Adrenal gland (tissue), 12 donors: ENCODE measurements around the gene GLB1L. TPM values are rescaled to one million over a fixed set of nuclear protein-coding genes. Genes with fewer than 3 reads are reported as not detected.
A peak's percentile ranks its signal among the peaks of the same experiment; 100 is the strongest.

Experiments
- DNase-seq, 7 donors: peaks; one replicate each; pipeline ENCODE4 v3.0.0-alpha.2; 2019 to 2020
- H3K27ac ChIP-seq, 5 donors: fragments of 200-600 bp; sonication (generic) in 4 of 5; 1 replicate in 3 of 5; 2 replicates in 2 of 5; pipeline versions ENCODE4 v1.5.1 to v1.8.0; 2016 to 2020; ENCODE audit warnings: mild to moderate bottlenecking in 1 of 5
- H3K27me3 ChIP-seq: fragments of 200-600 bp; 2 replicates; pipeline ENCODE4 v1.8.0; 2021
- H3K36me3 ChIP-seq, 2 donors: fragments of 200-600 bp; replicated peaks in 1 of 2; 1 replicate in 1 of 2; 2 replicates in 1 of 2; pipeline versions ENCODE4 v1.5.1 to v1.8.0; 2018 to 2022
- H3K4me1 ChIP-seq, 2 donors: fragments of 200-600 bp; replicated peaks in 1 of 2; 1 replicate in 1 of 2; 2 replicates in 1 of 2; pipeline versions ENCODE4 v1.5.1 to v1.8.0; 2018 to 2021
- H3K4me3 ChIP-seq, 4 donors: fragments of 200-600 bp; sonication (generic) in 3 of 4; one replicate each; pipeline ENCODE4 v1.5.1; 2016 to 2018
- H3K9me3 ChIP-seq, 3 donors: fragments of 200-600 bp; sonication (generic) in 1 of 3; replicated peaks in 1 of 3; 1 replicate in 2 of 3; 2 replicates in 1 of 3; pipeline versions ENCODE4 v1.5.1 to v1.8.0; 2016 to 2021
- POLR2A ChIP-seq, 2 donors: fragments of 450-650 bp; IDR thresholded peaks; one replicate each; pipeline ENCODE4 v1.6.1; 2017; ENCODE audit warnings: antibody characterized with exemption in 2 of 2, mild to moderate bottlenecking in 2 of 2, moderate library complexity in 1 of 2
- WGBS, 4 donors: extraction: QIAGEN DNeasy Blood & Tissue Kit in 2 of 4; methylation state at CpG; one replicate each; pipeline versions ENCODE4 v1.1.5 to v1.1.7; 2013 to 2017; 5-methylcytosine and 5-hydroxymethylcytosine counted together
- intact Hi-C, 2 donors: fragments of 100-400 bp; cut with DNase I; formaldehyde crosslinking; loops; one replicate each; pipeline versions ENCODE4 v1.14.1 to v1.15.0; 2022 to 2023
- polyA plus RNA-seq, 3 donors: library from polyadenylated mRNA; stranded (reverse); fragments of 200-250 nt in 2 of 3; fragments of 350-450 nt in 1 of 3; fragmentation: Illumina TruSeq in 1 of 3; extraction: RNeasy Lipid Tissue Mini Kit (QIAGEN cat#74804) in 1 of 3; gene quantifications; one replicate each; pipeline ENCODE4 v1.2.3, GENCODE V29; 2013 to 2014
- total RNA-seq, 9 donors: library from RNA; depleted of rRNA in 4 of 9; stranded (reverse); fragments of >200 nt in 4 of 9; fragments of 120-200 nt in 1 of 9; fragmentation: NEBNext Ultra II Directional in 1 of 9; extraction: Animal tissue kit (Norgen Biotek cat#: 25700) in 1 of 9; gene quantifications; one replicate each; pipeline versions ENCODE4 v1.1.0 to v1.2.4, GENCODE V29; 2013 to 2023
- TF ChIP-seq, protein P1 (sequence below), 6 experiments: fragments of 450-650 bp in 4 of 6; fragments of 200-600 bp in 2 of 6; sonication (generic) in 1 of 6; IDR thresholded peaks; 1 replicate in 5 of 6; 2 replicates in 1 of 6; pipeline versions ENCODE4 v1.5.1 to v1.8.0; 2016 to 2021; ENCODE audit warnings: antibody characterized with exemption in 6 of 6, mild to moderate bottlenecking in 2 of 6, moderate library complexity in 1 of 6
- donor health status: healthy with polysubstance abuse.
- donor health status: Bipolar disorder and iron deficiency.
- donor health status: DM: yes; HTN: yes; CAD: no.
- donor health status: DM: no; HTN: no; CAD: no.
- donor health status: DM: no; HTN: no; CAD: no.
- donor health status: DM: yes; HTN: yes; CAD: no.

GLB1L gene
- total and polyA plus RNA-seq, 12 donors = 6.3 to 25.0 (median 14.5) TPM

DNA sequence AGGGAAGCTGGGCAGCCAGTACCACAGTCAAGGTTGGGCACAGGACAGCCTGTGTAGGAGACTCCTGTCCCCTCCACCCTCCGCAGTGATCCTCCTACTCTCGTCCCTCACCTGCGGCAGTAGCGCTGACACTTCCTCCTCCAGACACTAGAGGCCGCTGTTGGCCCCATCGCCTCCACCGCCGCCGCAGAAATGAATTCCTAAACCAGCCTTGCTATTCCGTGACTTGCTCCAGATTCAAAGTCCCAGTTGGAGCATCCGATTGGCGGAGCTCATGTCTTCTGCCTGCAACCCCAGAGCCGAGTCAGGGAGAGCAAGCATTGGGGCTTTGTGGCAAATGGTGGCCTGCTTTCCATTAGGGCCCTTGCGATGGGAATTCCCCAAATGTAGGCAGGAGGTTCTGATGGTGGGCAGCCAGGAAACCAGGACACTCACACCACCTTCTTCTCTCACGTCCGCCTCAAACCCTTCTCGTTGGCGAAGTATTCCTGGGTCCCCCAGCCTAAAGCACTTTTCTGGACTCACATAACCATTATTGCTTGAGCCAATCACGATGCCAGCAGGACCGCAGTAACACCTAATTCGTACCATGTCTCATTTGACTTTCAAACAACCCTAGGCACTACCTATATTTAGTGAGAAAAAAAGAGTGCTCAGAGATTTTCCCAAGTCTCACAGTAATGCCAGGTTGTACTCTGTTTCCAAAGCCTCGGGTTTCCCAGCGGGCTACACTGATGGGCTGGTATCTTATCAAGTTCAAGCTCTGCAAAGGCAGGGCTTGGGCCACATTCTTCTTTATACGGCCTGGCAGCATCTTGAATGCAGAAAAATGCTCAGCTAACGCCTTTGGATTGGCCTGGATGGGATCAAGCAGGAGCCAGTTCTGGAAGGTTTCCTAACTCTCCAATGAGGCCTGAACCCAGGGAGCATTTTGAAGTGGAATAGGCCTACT lies 32.7 kb upstream of the GLB1L start:
- H3K27ac ChIP-seq = peak overlapping the region; percentile 92 to 99 (median 95)
- intact Hi-C loops = no loop called here
- TF ChIP-seq POLR2A (IDR thresholded peaks at IDR 0.05) = peak in 1 of 2 donors; percentile 24
- TF ChIP-seq, protein P1, sequence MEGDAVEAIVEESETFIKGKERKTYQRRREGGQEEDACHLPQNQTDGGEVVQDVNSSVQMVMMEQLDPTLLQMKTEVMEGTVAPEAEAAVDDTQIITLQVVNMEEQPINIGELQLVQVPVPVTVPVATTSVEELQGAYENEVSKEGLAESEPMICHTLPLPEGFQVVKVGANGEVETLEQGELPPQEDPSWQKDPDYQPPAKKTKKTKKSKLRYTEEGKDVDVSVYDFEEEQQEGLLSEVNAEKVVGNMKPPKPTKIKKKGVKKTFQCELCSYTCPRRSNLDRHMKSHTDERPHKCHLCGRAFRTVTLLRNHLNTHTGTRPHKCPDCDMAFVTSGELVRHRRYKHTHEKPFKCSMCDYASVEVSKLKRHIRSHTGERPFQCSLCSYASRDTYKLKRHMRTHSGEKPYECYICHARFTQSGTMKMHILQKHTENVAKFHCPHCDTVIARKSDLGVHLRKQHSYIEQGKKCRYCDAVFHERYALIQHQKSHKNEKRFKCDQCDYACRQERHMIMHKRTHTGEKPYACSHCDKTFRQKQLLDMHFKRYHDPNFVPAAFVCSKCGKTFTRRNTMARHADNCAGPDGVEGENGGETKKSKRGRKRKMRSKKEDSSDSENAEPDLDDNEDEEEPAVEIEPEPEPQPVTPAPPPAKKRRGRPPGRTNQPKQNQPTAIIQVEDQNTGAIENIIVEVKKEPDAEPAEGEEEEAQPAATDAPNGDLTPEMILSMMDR (IDR thresholded peaks at IDR 0.05) = peak; percentile 95 to 99 (median 96)

DNA sequence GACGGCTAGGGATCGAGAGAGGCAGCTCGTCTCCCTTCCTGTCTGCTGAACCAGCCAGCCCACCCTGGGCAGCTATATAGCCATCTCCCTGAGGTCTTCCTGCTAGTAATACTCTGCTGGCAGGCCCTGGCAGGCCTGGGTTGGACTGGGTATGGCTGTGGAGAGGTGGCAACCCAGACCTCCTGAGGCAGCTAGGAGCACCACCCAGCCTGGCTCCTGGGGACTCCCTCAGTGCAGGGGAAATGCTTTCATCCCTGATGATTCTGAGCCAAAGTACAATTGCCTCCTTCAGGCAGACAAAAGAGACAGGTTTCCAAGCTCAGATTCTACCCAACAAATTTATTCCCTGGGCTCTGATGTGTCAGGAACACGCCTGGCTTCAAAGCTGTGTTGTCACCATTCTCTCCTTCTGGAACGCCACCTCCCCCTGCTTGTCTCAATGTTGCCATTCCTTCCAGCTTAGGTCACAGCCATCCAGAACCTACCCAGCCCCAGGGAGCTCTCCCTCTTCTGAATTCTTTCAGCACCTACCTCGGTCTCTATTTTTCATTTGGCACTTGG lies 29.2 kb upstream of the GLB1L start:
- Histone ChIP-seq H3K27ac (peak overlapping the region in 4 of 5 donors; percentile 41 to 90 (median 80)), H3K4me1 (peaks cover 7 to 25% of the 10 kb centered on the region in 2 donors), H3K36me3 (no peaks in the 10 kb centered on the region), H3K4me3 (no peak overlapping the region), H3K27me3 (no peaks in the 10 kb centered on the region), H3K9me3 (no peaks in the 10 kb centered on the region)
- TF ChIP-seq POLR2A (IDR thresholded peaks at IDR 0.05) = peak in 1 of 2 donors; percentile 47
- TF ChIP-seq, protein P1 (IDR thresholded peaks at IDR 0.05) = no peak
- 40 to 60% (median 50%) methylated on average over 6 of the region's 6 CpGs for WGBS, 4 donors
- peak in 6 of 7 donors; percentile 49 to 80 (median 72) for DNase-seq
- intact Hi-C loops = no loop called here

More for the DNA sequence above, 32.7 kb upstream of the GLB1L start:
- Histone ChIP-seq H3K4me3 (no peak overlapping the region), H3K4me1 (peaks cover 14 to 38% of the 10 kb centered on the region in 2 donors), H3K36me3 (peaks cover 0 to 26% of the 10 kb centered on the region in 2 donors), H3K27me3 (no peaks in the 10 kb centered on the region), H3K9me3 (no peaks in the 10 kb centered on the region)
- peak; percentile 77 to 93 (median 84) for DNase-seq
- 29 to 37% (median 31%) methylated on average over 21 to 25 of the region's 25 CpGs for WGBS, 4 donors

DNA sequence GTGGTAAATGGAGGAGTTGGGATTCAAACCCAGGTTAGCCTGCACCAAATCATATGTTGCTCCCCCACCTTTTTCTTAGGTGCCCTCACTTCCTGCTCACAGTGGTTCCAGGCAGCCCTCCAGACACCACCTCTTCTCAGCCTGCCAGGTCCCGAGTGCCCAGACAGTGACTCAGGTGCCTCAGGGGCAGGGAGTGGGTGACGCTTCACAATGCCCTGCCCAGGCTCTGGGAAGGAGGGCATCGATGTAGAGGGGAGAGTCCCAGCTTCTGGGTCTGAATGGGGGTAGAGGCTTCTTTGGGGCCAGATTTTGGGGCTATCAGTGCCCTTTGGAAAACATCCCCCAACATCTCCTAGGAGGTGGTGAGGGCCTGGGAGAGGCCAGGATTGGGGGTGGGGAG lies 28.7 kb upstream of the GLB1L start:
- Histone ChIP-seq H3K27me3 (no peaks in the 10 kb centered on the region), H3K9me3 (no peaks in the 10 kb centered on the region), H3K4me1 (peaks cover 7 to 25% of the 10 kb centered on the region in 2 donors), H3K4me3 (no peak overlapping the region), H3K36me3 (no peaks in the 10 kb centered on the region), H3K27ac (peak overlapping the region in 4 of 5 donors; percentile 41 to 90 (median 80))
- TF ChIP-seq POLR2A (IDR thresholded peaks at IDR 0.05) = no peak
- TF ChIP-seq, protein P1 (IDR thresholded peaks at IDR 0.05) = no peak
- 46 to 78% (median 52%) methylated on average over 3 of the region's 3 CpGs for WGBS, 4 donors
- peak in 6 of 7 donors; percentile 29 to 66 (median 51) for DNase-seq
- intact Hi-C loops = no loop called here

DNA sequence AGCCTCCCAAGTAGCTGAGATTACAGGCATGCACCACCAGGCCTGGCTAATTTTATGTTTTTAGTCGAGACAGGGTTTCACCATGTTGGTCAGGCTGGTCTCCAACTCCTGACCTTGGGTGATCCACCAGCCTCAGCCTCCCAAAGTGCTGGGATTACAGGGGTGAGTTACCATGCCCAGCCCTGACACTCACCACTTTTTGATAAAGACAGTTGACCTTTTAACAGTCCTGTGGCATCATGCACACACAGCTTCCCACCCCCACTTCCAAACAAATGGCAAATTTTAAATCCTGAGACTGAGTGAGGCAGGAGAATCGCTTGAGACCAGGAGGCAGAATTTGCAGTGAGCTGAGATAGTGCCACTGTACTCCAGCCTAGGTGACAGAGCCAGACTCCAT lies 27.8 kb upstream of the GLB1L start:
- peaks cover 0 to 16% of the 10 kb centered on the region in 2 donors for H3K4me1 ChIP-seq
- no peaks in the 10 kb centered on the region for H3K27me3 ChIP-seq
- intact Hi-C loops = no loop called here
- H3K27ac ChIP-seq = peak overlapping the region in 3 of 5 donors; percentile 74 to 90 (median 87)
- no peak overlapping the region for H3K4me3 ChIP-seq
- TF ChIP-seq, protein P1 (IDR thresholded peaks at IDR 0.05) = peak in 1 of 6 experiments; percentile 17
- no peak for TF ChIP-seq POLR2A (IDR thresholded peaks at IDR 0.05)
- no peaks in the 10 kb centered on the region for H3K9me3 ChIP-seq
- WGBS, 4 donors = 34 to 67% (median 42%) methylated on average over 1 to 2 of the region's 2 CpGs
- DNase-seq = peak; percentile 59 to 87 (median 81)
- H3K36me3 ChIP-seq = no peaks in the 10 kb centered on the region
